Activated T-helper 2 cell treated with anti-CD3 and anti-CD28 coated beads, Interferon-gamma antibody, Interleukin-2, Interleukin-4, amounts not matched to agents 10 μg/mL and 5 μg/mL and 100 μg/mL, durations not matched to agents 14 hours and 24 hours and 36 hours (primary cell): ENCODE data around the gene RPS6KA1. TPM values are rescaled to one million over a fixed set of nuclear protein-coding genes. Genes with fewer than 3 reads are reported as not detected.
"Not testable (repeated sequence)": the region's sequence is repeated elsewhere in the genome, so short reads cannot be mapped to it uniquely, and the experiment has no call there.

Experiments
- DNase-seq: peaks from one replicate; pipeline ENCODE4 v3.0.0; 2021; ENCODE audit warnings: low spot score
- H3K27ac Mint-ChIP-seq: one replicate; pipeline ENCODE4 v1.8.0; 2021; ENCODE audit warnings: mixed read lengths
- H3K27me3 Mint-ChIP-seq: one replicate; pipeline ENCODE4 v1.8.0; 2021; ENCODE audit warnings: low read depth, mixed read lengths
- H3K36me3 Mint-ChIP-seq: one replicate; pipeline ENCODE4 v1.8.0; 2021; ENCODE audit warnings: low read depth, mixed read lengths
- H3K4me1 Mint-ChIP-seq: one replicate; pipeline ENCODE4 v1.8.0; 2021; ENCODE audit warnings: low read depth, mixed read lengths
- H3K4me3 Mint-ChIP-seq: one replicate; pipeline ENCODE4 v1.8.0; 2021; ENCODE audit warnings: low read depth, mild to moderate bottlenecking, moderate library complexity, mixed read lengths
- H3K9me3 Mint-ChIP-seq: one replicate; pipeline ENCODE4 v1.8.0; 2021; ENCODE audit warnings: mixed read lengths
- intact Hi-C: fragments of 100-400 bp; cut with micrococcal nuclease; formaldehyde crosslinking; loops from one replicate; pipeline ENCODE4 v1.15.1; 2023
- total RNA-seq: library from RNA; stranded (reverse); gene quantifications from 2 replicates; pipeline ENCODE4 v1.2.3, GENCODE V29; 2022

RPS6KA1 gene
- total RNA-seq, 1 donor from 2014 or later: 190 TPM

GRCh38 chr1:26593385-26593784, 63.8 kb downstream of the RPS6KA1 start:
- Mint-ChIP-seq H3K4me3 (no peak overlapping the region), H3K4me1 (peaks cover 5% of the 10 kb centered on the region), H3K27ac (no peak overlapping the region), H3K27me3 (no peaks in the 10 kb centered on the region), H3K36me3 (peaks cover 5% of the 10 kb centered on the region), H3K9me3 (peaks cover 7% of the 10 kb centered on the region)
- intact Hi-C loops: no loop called here
- DNase-seq: no peak

- intact Hi-C loops, H3K4me3 Mint-ChIP-seq, H3K27ac Mint-ChIP-seq, H3K36me3 Mint-ChIP-seq, H3K9me3 Mint-ChIP-seq, H3K27me3 Mint-ChIP-seq, DNase-seq: not testable (repeated sequence)
- H3K4me1 Mint-ChIP-seq: peaks cover 11% of the 10 kb centered on the region
These were observed 65.0 kb downstream of the RPS6KA1 start for GRCh38 chr1:26594593-26594992.

DNA sequence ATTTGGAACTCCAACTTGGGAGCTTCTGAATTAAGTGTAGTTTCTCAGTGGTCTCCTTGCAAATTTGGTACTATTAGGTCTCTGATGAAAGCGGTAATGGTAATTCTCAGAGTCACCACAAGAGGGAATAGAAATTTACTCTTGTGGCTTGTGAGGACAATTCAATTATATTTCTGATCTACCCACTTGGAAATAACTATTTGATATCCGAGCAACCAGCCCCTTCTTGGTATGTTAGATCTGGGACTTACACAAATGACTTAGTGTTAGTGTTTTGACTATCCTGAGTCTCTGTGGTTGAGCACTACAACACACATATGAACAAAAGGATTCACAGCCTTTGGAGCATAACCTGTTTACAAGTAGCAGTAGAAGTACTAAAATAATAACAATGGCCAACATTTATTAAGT, 68.1 kb downstream of the RPS6KA1 start:
- DNase-seq: no peak
- Mint-ChIP-seq H3K9me3 (no peaks in the 10 kb centered on the region), H3K36me3 (no peaks in the 10 kb centered on the region), H3K4me3 (no peak overlapping the region), H3K27ac (no peak overlapping the region), H3K27me3 (peaks cover 2% of the 10 kb centered on the region), H3K4me1 (peaks cover 13% of the 10 kb centered on the region)
- intact Hi-C loops: no loop called here

GRCh38 chr1:26598890-26599289, 69.3 kb downstream of the RPS6KA1 start:
- intact Hi-C loops: no loop called here

DNA sequence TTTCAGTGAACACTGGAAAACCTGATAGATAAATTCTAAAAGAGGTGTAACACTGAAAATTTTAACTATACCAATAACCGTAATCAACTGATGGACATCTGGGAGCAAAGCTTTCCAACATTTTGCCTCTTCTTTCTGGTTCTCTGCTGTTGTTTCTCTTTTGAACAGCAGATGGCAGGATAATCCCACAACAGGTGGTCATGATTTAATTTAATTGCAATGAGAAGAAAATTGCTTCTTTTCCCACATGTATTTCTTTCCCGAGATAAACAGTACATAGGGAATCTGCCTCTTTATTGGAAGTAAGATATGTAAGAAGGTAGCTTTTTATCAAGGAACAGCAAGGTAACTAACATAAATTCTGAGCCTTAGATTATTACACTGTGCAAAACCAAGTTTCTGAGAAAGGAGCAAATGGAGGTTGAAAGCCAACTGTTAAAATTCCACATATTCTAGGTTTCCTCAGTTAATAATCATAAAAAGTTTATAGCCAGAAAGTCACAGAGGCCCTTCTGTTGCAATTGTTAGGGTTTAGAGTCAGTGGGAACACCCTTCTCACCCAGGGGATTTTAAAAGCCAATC, 72.9 kb downstream of the RPS6KA1 start:
- no peaks in the 10 kb centered on the region for H3K36me3 Mint-ChIP-seq

More at GRCh38 chr1:26598890-26599289, 69.3 kb downstream of the RPS6KA1 start:
- no peaks in the 10 kb centered on the region for H3K9me3 Mint-ChIP-seq
- DNase-seq: no peak
- no peak overlapping the region for H3K4me3 Mint-ChIP-seq
- H3K27me3 Mint-ChIP-seq: peaks cover 2% of the 10 kb centered on the region
- H3K27ac Mint-ChIP-seq: no peak overlapping the region
- no peaks in the 10 kb centered on the region for H3K36me3 Mint-ChIP-seq
- H3K4me1 Mint-ChIP-seq: peaks cover 14% of the 10 kb centered on the region

GRCh38 chr1:26603856-26604255, 74.3 kb downstream of the RPS6KA1 start:
- H3K4me3 Mint-ChIP-seq: no peak overlapping the region
- peaks cover 6% of the 10 kb centered on the region for H3K4me1 Mint-ChIP-seq
- DNase-seq: no peak
- no peaks in the 10 kb centered on the region for H3K9me3 Mint-ChIP-seq
- intact Hi-C loops: loop anchor here (5.0 kb wide), 2 partner anchors 258 to 273 kb away; partner anchors contain the start of gene SFN
- H3K27ac Mint-ChIP-seq: no peak overlapping the region
- H3K36me3 Mint-ChIP-seq: no peaks in the 10 kb centered on the region
- peaks cover 4% of the 10 kb centered on the region for H3K27me3 Mint-ChIP-seq

More for the DNA sequence above, 72.9 kb downstream of the RPS6KA1 start:
- Mint-ChIP-seq H3K4me1 (peaks cover 14% of the 10 kb centered on the region), H3K27me3 (peaks cover 4% of the 10 kb centered on the region), H3K27ac (no peak overlapping the region), H3K4me3 (no peak overlapping the region), H3K9me3 (no peaks in the 10 kb centered on the region)
- no peak for DNase-seq
- intact Hi-C loops: loop anchor here (1.0 to 5.0 kb wide), 3 partner anchors 187 to 275 kb away; partner anchors contain the start of gene SFN

GRCh38 chr1:26607186-26607585, 77.6 kb downstream of the RPS6KA1 start:
- H3K4me3 Mint-ChIP-seq: no peak overlapping the region
- no peaks in the 10 kb centered on the region for H3K36me3 Mint-ChIP-seq
- H3K27ac Mint-ChIP-seq: no peak overlapping the region
- peaks cover 2% of the 10 kb centered on the region for H3K4me1 Mint-ChIP-seq
- peaks cover 14% of the 10 kb centered on the region for H3K27me3 Mint-ChIP-seq
- DNase-seq: no peak
- H3K9me3 Mint-ChIP-seq: no peaks in the 10 kb centered on the region
- intact Hi-C loops: no loop called here

DNA sequence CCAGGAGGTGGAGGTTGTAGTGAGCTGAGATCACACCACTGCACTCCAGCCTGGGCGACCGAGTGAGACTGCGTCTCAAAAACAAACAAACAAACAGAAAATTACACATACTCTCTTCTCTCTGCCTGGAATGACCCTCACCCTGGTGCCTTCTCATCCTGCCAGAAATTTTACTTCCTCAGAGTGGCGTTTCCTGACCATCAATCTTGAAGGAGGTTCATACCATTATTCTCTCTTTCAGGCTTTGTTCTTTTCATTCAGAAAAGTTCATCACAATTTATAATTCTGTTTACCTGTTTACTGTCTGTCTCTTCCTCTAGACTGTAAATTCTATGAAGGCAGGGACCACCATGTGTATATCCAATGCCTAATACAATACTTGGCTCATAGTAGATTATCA, 79.3 kb downstream of the RPS6KA1 start:
- peaks cover 12% of the 10 kb centered on the region for H3K27me3 Mint-ChIP-seq
- no peaks in the 10 kb centered on the region for H3K9me3 Mint-ChIP-seq
- no peak overlapping the region for H3K4me3 Mint-ChIP-seq
- DNase-seq: no peak
- H3K36me3 Mint-ChIP-seq: no peaks in the 10 kb centered on the region
- peaks cover 2% of the 10 kb centered on the region for H3K4me1 Mint-ChIP-seq
- H3K27ac Mint-ChIP-seq: no peak overlapping the region
- intact Hi-C loops: no loop called here

- Mint-ChIP-seq H3K27ac (no peak overlapping the region), H3K4me3 (no peak overlapping the region), H3K27me3 (peaks cover 12% of the 10 kb centered on the region), H3K9me3 (no peaks in the 10 kb centered on the region), H3K4me1 (peaks cover 6% of the 10 kb centered on the region), H3K36me3 (no peaks in the 10 kb centered on the region)
- no peak for DNase-seq
- intact Hi-C loops: no loop called here
These were observed 81.2 kb downstream of the RPS6KA1 start for GRCh38 chr1:26610781-26611180.

- H3K4me3 Mint-ChIP-seq, H3K27me3 Mint-ChIP-seq, H3K9me3 Mint-ChIP-seq, H3K36me3 Mint-ChIP-seq, DNase-seq, H3K4me1 Mint-ChIP-seq, intact Hi-C loops, H3K27ac Mint-ChIP-seq: not testable (repeated sequence)
These were observed 83.1 kb downstream of the RPS6KA1 start for GRCh38 chr1:26612627-26613026.

GRCh38 chr1:26614655-26615411, 85.3 kb downstream of the RPS6KA1 start:
- Mint-ChIP-seq H3K4me1 (peaks cover 20% of the 10 kb centered on the region), H3K4me3 (no peak overlapping the region), H3K36me3 (no peaks in the 10 kb centered on the region), H3K9me3 (no peaks in the 10 kb centered on the region), H3K27me3 (peaks cover 9% of the 10 kb centered on the region), H3K27ac (no peak overlapping the region)
- intact Hi-C loops: no loop called here
- no peak for DNase-seq

DNA sequence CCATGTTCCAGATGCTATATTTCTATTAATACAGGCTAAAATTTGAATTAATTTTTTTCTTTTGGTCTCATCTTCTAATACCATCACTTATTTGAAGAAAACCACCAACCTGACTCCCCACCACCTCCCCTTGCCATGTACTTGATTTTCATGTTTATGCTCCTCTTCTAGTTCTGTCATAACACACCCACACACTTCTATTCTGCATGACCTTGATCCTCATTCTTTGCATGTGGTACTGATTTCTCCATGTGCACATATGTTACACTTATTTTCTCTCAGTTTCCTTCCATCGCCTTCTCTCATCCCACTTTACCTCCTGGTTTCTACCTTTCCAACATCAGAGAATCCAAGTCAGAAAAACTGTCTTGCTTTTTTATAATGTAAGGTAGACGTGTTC, 87.3 kb downstream of the RPS6KA1 start:
- DNase-seq: no peak
- H3K4me1 Mint-ChIP-seq: peaks cover 28% of the 10 kb centered on the region
- intact Hi-C loops: no loop called here
- H3K36me3 Mint-ChIP-seq: no peaks in the 10 kb centered on the region
- no peaks in the 10 kb centered on the region for H3K9me3 Mint-ChIP-seq
- peaks cover 1% of the 10 kb centered on the region for H3K27me3 Mint-ChIP-seq
- no peak overlapping the region for H3K4me3 Mint-ChIP-seq
- H3K27ac Mint-ChIP-seq: no peak overlapping the region

GRCh38 chr1:26618561-26618960, 89.0 kb downstream of the RPS6KA1 start:
- Mint-ChIP-seq H3K36me3 (no peaks in the 10 kb centered on the region), H3K27ac (peak overlapping the region; percentile 5), H3K9me3 (no peaks in the 10 kb centered on the region), H3K27me3 (no peaks in the 10 kb centered on the region), H3K4me1 (peaks cover 26% of the 10 kb centered on the region), H3K4me3 (no peak overlapping the region)
- DNase-seq: no peak
- intact Hi-C loops: no loop called here
